Embryonic facial prominence (tissue), 1 donor: ENCODE measurements around the gene CYP4F22.
A peak's percentile ranks its signal among the peaks of the same experiment; 100 is the strongest.

ENCODE experiments used
- DNase-seq: peaks from one replicate; pipeline ENCODE4 v3.0.0-alpha.2; 2016; ENCODE audit errors: extremely low spot score

Gene CYP4F22

DNA sequence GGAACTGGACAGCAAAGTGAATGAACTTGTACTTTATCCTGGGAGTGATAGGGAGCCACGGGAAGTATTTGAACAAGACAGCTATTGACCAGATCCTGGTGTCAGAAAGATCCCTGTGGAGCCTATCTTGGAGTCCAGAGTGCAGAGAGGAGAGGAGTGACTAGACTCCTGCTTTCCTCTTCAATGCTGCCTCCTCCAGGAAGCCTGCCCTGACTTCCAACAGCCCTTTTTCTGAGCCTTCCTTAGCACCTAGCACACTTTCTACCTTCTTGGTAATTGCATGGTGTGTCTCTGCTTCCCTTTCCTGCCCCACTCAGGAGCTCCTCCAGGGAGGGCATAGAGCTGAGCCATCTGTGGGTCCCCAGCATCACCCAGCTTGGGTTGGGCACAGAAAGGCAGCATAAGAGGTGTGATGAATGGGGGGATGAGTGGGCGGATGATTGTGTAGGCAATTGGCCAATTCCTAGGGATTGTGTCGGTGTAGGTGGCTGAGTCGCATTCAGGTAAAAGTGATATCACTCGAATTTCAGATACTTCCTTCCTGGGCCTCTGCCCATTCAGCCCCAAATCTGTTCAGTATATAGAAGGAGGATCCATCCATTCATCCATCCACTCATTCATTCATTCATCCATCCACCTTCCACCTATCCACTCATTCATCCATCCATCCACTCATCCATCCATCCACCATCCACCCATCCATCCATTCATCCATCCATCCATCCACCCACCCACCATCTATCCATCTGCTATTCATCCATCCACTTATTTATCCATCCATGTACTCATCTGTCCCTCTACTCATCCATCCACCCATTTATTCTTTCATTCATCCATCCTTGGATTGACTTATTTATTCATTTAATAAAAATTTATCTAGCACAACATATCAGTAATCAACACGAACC, 26.9 kb downstream of the CYP4F22 start:
- no peak for DNase-seq

DNA sequence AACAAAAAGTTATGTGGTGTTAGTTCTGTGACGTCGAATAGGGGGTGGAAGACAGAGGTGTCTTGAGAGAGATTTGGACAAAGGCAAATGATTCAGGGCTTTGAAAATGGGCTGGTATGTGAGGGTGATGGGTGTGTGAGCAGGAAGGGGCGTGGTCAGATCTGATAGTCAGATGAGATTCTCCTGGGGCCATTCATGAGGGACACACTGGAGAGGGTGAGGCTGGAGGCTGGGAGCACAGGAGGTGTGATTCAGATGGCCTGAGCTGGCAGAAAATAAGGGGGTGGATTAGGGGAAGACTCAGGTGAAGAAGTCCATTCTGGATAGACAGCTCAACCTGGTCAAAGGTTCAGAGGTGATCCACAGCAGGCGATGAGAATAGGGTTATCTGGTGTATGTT, 28.0 kb downstream of the CYP4F22 start:
- DNase-seq: no peak

DNA sequence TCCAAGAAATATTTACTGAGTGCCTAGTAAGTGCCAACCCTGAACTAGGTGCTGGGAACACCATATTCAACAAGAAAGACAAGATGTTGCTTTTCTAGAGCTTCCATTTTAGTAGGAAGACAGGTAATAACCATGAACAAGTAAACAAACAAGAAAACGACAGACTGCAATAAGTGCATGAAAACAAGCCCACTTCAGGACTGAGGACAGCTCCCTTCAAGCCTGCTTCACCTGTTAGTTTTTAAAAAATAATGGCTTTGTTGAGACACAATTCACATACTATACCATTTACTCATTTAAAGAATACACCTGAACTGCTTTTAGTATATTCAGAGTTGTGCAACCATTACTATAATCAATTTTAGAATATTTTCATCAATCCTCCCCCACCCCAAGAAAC, 30.4 kb downstream of the CYP4F22 start:
- no peak for DNase-seq

DNA sequence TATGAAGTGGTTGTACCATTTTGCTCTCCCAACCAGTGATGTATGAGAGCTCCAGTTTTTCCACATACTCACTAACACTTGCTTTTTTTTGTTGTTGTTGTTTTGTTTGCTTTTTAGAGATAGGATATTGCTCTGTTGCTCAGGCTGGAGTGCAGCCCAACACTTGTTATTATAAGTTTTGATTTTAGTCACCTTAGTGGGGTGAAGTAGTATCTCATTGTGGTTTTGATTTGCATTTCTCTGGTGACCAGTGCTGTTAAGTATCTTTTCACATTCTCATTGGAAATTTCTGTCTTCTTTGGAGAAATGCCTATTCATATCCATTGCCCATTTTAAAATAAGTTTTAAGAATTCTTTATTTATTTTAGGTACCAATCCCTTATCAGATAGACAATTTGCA, 31.3 kb downstream of the CYP4F22 start:
- DNase-seq: no peak

DNA sequence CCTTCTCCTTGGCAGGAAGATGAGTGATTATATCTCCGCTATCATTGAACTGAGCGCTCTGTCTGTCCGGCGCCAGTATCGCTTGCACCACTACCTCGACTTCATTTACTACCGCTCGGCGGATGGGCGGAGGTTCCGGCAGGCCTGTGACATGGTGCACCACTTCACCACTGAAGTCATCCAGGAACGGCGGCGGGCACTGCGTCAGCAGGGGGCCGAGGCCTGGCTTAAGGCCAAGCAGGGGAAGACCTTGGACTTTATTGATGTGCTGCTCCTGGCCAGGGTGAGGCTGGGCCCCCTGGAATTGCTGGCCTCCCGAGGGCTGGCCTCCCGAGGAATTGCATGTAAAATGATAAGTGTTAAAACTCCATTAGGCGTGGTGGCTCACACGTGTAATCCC, 32.1 kb downstream of the CYP4F22 start:
- no peak for DNase-seq

DNA sequence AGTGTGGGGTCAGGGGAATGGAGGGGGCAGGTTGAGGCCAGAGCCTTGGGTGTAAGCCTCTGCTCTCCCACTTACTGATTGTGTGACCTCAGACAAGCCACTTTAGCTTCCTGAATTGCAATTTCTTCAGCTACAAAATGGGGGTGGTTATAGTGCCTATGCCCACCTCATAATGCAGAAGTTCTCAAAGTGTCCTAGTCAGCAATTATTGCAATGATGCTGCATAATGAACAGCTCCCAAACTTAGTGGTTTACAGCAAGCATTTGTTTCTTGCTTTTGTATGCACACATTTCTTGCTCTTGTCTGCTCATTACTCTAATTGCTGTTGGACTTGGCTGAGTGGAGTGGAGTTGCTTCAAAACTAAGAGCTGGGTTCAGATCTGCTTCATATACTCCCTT, 36.0 kb downstream of the CYP4F22 start:
- no peak for DNase-seq

DNA sequence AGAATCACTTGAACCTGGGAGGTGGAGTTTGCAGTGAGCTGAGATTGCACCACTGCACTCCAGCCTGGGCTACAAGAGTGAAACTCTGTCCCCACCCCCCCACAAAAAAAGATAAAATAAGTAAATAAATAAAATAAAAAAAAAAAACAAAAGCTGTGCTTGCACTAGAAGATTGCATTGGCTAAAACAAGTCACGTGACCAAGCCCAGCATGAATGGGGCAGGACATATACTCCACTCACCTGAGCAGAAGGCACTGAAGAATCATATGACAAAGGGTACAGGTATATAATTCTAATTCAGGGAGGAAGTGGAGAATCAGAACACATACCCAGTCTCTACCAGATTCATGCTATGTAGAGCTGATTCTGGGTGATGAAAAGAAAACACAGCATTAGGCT, 36.6 kb downstream of the CYP4F22 start:
- DNase-seq: no peak

DNA sequence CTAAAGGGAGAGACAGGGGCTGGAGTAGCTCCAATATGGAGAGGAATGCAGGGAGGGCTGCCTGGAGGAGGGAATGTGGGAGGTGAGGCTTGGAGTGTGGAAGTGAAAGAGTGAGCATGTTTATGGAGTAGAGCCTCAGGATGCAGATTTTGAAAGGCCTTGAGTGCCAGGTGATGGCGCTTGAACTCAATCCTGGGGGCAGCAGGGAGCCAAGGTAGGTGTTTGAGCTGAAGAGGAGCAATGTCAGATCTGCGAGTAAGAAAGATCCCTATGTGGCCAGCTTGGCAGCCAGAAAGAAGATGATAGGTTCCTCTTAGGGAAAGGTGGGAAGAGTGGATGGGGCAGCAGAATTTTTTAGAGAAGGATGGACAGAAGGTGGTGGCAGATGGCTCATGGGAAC, 40.3 kb downstream of the CYP4F22 start:
- DNase-seq: no peak

DNA sequence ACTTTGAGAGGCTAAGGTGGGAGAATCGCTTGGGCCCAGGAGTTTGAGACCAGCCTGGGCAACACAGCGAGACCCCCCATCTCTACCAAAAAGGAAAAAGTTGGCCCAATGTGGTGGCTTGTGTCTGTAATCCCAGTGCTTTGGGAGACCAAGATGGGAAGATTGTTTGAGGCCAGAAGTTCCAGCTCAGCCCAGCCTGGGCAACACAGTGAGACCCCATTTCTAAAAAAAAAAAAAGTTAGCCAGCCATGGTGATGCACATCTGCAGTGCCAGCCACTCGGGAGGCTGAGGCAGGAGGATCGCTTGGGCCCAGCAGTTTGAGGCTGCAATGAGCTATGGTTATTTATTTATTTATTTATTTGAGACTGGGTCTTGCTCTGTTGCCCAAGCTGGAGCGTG, 41.3 kb downstream of the CYP4F22 start:
- no peak for DNase-seq

DNA sequence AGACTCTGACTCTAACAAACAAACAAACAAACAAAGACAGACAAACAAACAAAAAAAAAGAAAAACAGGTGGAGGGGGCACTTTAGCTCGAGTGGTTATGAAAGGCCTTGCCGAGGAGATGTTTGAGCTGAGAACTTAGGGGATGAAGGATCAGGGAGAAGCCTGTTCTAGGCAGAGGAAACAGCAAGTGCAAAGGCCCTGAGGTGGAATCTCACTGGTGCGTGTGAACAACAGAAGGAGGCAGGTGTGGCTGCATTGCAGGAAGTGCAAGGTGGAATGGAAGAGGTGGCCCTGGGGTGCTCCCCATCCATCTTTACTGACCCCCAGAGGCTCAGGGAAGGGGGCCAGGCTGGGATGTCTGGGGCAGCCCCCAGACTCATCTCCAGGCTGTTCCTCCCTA, 41.9 kb downstream of the CYP4F22 start:
- DNase-seq: no peak

DNA sequence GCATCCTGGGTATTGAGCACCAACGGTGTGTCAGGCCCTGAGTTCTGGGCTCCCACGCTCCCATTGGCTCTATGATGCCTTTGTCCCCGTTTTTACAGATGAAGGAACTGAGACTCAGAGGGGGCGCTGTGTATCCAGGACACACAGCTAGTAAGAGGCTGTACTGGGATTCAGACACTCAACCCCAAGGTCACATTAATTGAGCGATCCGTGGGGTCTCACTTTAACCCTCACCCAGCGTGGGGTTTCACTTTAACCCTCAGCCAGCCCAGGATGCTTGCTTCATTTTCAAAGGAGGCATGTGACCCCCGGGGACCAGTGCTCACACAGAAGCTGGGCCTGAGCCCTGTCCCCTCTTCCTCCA, 42.6 kb downstream of the CYP4F22 start:
- DNase-seq: no peak

DNA sequence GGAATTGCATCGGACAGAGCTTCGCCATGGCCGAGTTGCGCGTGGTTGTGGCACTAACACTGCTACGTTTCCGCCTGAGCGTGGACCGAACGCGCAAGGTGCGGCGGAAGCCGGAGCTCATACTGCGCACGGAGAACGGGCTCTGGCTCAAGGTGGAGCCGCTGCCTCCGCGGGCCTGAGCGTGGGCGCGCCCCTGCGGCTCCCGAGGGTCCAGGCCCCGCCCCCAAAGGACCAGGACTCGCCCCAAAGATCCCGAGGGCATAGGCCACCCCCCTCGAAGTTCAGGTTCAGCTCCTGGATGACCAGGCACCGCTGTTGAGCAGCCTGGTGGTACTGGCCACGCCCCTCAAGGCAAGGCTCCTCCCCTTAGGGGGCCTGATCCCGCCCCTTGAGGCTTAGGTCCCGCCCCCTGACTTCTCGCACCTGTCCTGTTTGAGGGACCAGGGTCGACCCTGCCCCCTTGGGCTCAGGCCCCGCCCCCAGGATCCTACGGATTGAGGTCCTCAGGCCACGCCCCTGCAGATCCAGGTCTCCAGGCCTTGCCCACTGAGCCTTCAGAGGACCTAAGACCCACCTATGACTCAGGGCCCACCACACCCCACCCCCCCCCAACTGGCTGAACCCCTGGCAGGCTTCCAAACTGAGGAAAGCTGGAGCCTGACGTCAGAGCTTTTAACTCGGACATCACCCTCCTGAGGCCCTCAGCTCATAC, 43.1 kb downstream of the CYP4F22 start:
- no peak for DNase-seq

DNA sequence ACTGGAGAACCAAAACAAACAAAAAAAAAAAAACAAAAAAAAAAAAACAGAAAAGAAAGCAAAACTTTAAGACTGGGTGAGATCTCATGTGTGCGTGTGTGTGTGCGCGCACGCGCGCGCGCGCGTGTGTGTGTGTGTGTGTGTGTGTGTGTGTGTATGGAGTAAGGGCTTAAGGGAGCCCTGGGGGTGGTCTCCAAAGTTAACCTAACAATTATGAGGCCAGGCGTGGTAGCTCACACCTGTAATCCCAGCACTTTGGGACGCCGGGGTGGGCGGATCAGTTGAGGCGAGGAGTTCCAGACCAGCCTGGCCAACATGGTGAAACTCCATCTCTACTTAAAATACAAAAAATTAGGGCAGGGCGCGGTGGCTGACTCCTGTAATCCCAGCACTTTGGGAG, 46.7 kb downstream of the CYP4F22 start:
- no peak for DNase-seq

DNA sequence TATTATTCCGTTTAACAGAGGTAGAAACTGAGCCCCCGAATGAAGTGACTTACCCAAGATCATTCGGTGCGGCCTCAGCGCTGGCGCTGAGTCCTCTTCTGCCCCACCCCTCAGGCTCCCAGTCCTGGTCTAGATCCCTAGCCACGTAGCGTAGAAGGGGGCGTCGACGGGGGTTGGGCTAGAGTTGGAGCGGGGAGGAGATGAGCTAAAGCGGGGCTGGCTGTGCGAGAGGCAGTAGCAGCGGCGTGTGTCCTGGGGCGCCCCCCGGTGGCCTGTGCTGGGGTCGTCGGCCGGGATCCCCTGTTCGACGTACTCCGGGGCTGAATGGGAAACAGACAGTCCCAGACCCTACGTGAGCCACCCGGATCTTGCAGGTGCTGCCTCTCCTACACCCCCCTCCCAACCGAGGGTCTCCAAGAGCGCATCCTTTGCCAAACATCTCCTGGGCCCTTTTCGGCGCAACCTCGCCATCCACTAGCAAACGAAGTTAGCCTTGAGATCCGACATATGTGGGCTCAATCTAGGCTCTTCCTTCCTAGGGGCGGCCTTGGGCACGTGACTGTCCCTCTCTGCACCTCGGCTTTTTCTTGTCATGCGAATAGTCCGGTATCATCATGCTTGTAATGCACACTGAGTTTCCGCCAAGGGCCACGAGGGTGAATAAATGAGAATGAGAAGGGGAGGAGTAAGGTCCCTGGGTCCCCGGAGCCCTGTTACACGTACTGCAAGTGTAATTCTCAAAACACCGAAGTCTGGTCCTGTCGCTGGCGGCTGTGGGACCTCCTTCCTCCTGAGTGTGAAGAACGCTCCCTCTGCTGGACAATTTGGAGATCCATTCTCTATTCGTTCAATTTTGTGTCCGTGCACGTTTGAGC, 47.7 kb downstream of the CYP4F22 start:
- DNase-seq: peak; percentile 70

DNA sequence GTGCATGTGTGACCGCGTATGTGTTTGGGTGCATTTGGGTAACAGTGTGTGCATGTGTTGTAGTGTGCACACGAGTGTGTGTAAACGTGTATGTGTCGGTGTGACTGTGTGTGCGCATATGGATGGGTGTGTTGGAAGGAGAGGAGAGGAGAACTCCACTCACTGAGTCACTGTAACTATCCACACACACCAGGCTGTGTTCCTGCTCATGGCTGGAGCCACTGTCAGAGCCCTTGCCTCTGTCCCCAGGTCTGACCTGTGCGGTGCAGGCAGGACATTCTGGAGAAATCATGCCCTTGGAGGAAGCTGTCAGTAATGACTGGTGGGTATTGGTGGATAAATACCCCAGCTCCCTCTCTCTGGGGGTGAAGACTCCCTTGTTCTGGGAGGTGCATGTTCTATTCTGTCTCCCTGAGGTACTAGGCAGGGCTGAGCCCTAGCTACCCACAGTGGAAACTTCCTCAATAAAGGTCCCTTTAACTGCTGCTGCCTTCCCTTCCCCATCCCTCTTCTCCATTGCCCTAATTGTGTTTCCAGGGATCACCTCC, 48.4 kb downstream of the CYP4F22 start:
- no peak for DNase-seq

DNA sequence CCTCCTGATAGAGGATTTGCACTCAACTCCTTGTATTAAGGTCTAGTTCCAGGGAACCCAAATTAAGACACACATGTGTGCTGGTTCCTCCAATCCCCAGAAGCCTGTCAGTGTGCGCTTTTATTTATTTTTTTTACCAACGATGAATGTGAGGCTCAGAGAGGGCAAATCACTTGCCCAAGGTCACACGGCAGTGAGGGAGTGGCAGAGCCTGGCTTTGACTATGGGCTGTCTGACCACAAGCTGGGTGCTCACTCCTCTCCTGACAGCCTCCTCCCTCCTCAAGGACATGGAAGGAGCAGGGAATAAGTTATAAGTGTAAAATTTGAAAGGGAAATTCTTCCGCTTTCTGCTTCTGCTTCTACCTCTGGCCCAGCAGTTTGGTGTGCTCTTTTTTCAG, 48.9 kb downstream of the CYP4F22 start:
- no peak for DNase-seq

DNA sequence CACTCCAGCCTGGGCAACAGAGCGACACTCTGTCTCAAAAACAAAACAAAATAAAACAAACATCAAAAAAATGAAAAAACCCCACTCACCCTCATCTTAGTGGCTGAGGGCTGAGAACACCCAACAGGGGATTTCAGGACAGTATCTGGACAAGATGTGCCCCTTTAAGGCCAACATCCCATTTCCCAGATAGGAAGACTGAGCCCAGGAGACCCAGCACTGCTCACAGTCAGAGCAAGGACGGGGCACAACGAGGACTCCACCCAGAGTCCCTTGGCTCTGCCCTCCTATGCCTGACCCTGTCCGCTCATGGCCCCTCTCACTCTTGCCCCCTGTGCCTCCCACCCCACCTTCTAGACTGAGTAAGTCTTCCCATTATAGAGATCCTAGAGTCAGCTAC, 53.8 kb downstream of the CYP4F22 start:
- no peak for DNase-seq

DNA sequence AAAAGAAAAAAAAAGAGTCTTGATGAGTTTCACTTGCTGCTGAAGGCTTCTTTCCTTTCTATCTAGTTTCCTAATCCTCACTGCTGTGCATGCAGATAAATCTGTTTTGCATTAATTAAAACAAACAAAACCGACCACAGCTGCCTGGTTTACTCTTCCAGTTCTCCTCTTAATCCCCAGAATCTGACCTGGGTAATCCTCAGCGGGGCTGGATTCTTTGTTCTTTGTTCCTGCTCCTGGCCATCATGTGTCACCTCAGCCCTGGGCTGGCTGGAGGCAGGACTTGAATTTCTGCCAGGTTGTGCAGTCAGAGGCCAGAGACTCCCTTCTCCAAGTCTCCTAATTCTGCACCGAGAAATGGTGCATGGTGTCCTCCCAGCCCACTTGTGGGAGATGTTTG, 54.5 kb downstream of the CYP4F22 start:
- no peak for DNase-seq

DNA sequence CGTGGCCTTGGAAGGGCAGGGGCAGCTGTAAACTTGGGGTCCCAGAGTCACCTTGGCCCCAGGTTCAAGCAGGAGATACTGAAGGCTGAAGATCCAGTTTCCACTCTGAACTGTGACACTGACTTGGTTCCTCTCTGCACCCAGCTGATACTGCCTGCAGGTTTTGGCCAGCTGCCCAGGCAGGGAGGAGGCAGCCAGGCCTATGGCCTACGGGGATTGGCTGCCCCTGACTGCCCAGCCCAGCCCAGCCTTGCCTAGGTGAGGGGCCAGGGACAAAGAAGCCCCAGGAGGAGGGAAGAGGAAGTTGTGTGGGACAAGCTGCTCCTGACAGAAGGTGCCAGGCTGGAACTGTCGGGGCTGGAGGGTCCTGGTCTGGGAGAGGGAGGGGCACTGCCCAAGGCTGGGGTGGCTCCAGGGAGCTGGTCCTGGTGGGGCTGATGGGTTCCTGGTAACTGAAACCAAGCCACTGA, 55.0 kb downstream of the CYP4F22 start:
- no peak for DNase-seq

DNA sequence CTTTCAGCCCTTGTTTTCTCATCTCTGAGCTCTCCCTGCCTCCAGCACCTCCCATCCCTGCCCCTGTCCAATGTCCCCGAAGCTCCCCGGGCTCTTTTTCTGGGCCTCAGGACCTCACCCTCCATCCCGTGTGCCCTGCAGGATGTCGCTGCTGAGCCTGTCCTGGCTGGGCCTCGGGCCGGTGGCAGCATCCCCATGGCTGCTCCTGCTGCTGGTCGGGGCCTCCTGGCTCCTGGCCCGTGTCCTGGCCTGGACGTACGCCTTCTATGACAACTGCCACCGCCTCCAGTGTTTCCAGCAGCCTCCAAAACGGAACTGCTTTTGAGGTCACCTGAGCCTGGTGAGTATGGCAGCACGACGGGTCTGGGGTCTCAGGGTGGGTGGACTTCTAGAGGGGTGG, 55.6 kb downstream of the CYP4F22 start:
- DNase-seq: no peak

DNA sequence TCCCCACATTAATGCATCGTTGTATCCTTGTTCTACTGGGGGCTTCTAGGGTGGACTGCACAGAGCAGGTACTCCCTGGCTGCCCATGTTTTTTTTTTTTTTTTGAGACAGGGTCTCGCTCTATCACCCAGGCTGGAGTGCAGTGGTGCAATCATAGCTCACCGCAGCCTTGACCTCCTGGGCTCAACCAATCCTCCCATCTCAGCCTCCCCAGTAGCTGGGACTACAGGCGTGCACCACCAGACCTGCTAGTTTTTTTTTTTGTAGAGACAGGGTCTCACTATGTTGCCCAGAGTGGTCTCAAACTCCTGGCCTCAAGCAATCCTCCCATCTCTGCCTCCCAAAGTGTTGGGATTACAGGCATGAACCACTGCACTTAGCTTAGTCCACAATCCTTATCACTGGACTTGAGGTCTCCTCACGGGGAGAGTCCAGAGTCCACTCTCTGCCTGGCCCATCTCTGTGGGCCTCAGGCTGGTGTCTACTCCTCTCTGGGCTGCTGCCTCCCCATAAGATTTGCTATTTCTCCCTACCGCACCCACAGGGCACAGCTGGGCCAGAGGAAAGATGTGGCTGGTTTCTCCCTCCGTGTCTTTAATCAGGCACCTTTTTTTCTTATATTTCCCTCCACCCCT, 56.3 kb downstream of the CYP4F22 start:
- DNase-seq: no peak
